Heart left ventricle (tissue), 16 donors: ENCODE data around the gene FAM53A. TPM values are rescaled to one million over a fixed set of nuclear protein-coding genes. Genes with fewer than 3 reads are reported as not detected.

Experiments
- ATAC-seq, 4 donors: fragments of 200-7000 bp; cut with Tn5 transposase; one replicate each; pipeline ENCODE4 v1.9.1; 2020 to 2022; ENCODE audit warnings: moderate library complexity in 4 of 4, mild to moderate bottlenecking in 3 of 4, moderate number of reproducible peaks in 1 of 4
- DNase-seq, 5 donors: peaks; one replicate each; pipeline ENCODE4 v3.0.0-alpha.2; 2020
- H3K27ac ChIP-seq, 12 donors: fragments of 200-600 bp; sonication (generic) in 4 of 12; one replicate each; pipeline versions ENCODE4 v1.5.0 to v1.8.0; 2016 to 2022; ENCODE audit warnings: mild to moderate bottlenecking in 2 of 12
- H3K27me3 ChIP-seq, 9 donors: fragments of 200-600 bp; sonication (generic) in 2 of 9; one replicate each; pipeline versions ENCODE4 v1.5.1 to v1.8.0; 2016 to 2022; ENCODE audit warnings: mild to moderate bottlenecking in 3 of 9
- H3K36me3 ChIP-seq, 9 donors: fragments of 200-600 bp; sonication (generic) in 2 of 9; one replicate each; pipeline versions ENCODE4 v1.5.0 to v1.8.0; 2018 to 2022; ENCODE audit warnings: mild to moderate bottlenecking in 2 of 9
- H3K4me1 ChIP-seq, 12 donors: fragments of 200-600 bp; sonication (generic) in 4 of 12; one replicate each; pipeline versions ENCODE4 v1.5.0 to v1.8.0; 2016 to 2022; ENCODE audit warnings: mild to moderate bottlenecking in 3 of 12
- H3K4me3 ChIP-seq, 12 donors: fragments of 200-600 bp; sonication (generic) in 4 of 12; one replicate each; pipeline versions ENCODE4 v1.5.0 to v1.8.0; 2017 to 2022; ENCODE audit warnings: mild to moderate bottlenecking in 9 of 12, moderate library complexity in 4 of 12
- H3K9me3 ChIP-seq, 12 donors: fragments of 200-600 bp; sonication (generic) in 4 of 12; one replicate each; pipeline versions ENCODE4 v1.5.0 to v1.8.0; 2016 to 2022; ENCODE audit warnings: mild to moderate bottlenecking in 1 of 12
- POLR2A ChIP-seq, 2 donors: fragments of 450-650 bp; IDR thresholded peaks; one replicate each; pipeline ENCODE4 v1.6.1; 2017; ENCODE audit warnings: antibody characterized with exemption in 2 of 2, mild to moderate bottlenecking in 2 of 2, moderate library complexity in 2 of 2
- WGBS, 4 donors: extraction: QIAGEN DNeasy Blood & Tissue Kit in 2 of 4; methylation state at CpG; one replicate each; pipeline versions ENCODE4 v1.1.5 to v1.1.7; 2013 to 2018; 5-methylcytosine and 5-hydroxymethylcytosine counted together
- intact Hi-C, 10 donors: fragments of 100-400 bp; cut with DNase I; formaldehyde crosslinking; loops; one replicate each; pipeline versions ENCODE4 v1.11.1 to v1.14.2; 2022
- polyA plus RNA-seq, 2 donors: library from polyadenylated mRNA; stranded (reverse); fragments of 200-250 nt; gene quantifications; one replicate each; pipeline ENCODE4 v1.2.3, GENCODE V29; 2013
- total RNA-seq, 9 donors: library from RNA; depleted of rRNA in 2 of 9; stranded (reverse); fragments of >200 nt in 2 of 9; fragmentation: NEBNext Ultra II Directional in 3 of 9; extraction: Animal tissue kit (Norgen Biotek cat#: 25700) in 3 of 9; gene quantifications; one replicate each; pipeline versions ENCODE4 v1.1.0 to v1.2.4, GENCODE V29; 2016 to 2023
- TF ChIP-seq, protein P1 (sequence below), 12 donors: fragments of 200-600 bp; sonication (generic) in 4 of 12; IDR thresholded peaks; one replicate each; pipeline versions ENCODE4 v1.5.0 to v1.8.0; 2018 to 2022; ENCODE audit warnings: antibody characterized with exemption in 12 of 12, mild to moderate bottlenecking in 5 of 12
- donor health status: ischemic (EF 13 %, LVEDD 7.1; RV severe dilation, severe dysfunction).
- donor health status: healthy with polysubstance abuse.
- donor health status: DM: no; HTN: yes; CAD: no.
- donor health status: DM: no; HTN: no; CAD: no.
- donor health status: ischemic (EF 25% LVEDD 6.9; RV normal size, moderate dysfunction).
- donor health status: ischemic (EF 25% LVEDD 5.7; RV mildly dilated, moderate dysfunction).
- donor health status: healthy.
- donor health status: DM: yes; HTN: yes; CAD: no.
- donor health status: ischemic (EF 35%, LVEDD 5.7; RV mildly dilated, moderate dysfunction).
- donor health status: nonischemic (EF 11% LVEDD 7.7; RV severe dilation, severe dysfunction).
- donor health status: DM: yes; HTN: yes; CAD: no.
- donor health status: PGD.
- donor health status: ischemic (EF 29% LVEDD 5.4; RV normal size, mild dysfunction).
- donor health status: nonischemic (EF 23%, LVEDD 6.1; RV moderate dilation, normal function).

Gene FAM53A
- total and polyA plus RNA-seq, 11 donors, result 0.42 to 2.3 (median 0.99) TPM

DNA sequence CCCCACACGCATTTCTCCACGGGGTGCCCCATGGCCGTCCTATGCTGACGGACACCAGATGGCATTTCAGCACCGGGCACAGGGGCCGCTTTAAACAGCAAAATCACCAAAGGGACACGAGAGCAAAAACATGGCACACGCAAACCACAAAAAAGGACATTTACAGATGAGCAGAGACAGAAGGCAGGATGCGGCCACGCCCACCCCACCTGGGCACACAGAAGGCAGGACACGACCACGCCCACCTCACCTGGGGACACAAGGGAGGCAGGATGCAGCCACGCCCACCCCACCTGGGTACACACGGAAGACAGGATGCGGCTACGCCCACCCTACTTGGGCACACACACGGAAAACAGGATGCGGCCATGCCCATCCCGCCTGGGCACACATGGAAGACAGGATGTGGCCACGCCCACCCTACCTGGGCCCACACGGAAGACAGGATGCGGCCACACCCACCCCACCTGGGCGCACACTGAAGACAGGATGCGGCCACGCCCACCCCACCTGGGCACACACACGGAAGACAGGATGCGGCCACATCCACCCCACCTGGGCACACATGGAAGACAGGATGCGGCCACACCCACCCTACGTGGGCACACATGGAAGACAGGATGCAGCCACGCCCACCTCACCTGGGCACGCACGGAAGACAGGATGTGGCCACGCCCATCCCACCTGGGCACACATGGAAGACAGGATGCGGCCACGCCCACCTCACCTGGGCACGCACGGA lies 69.1 kb downstream of the FAM53A start:
- DNase-seq (no peak), ATAC-seq (no peak)
- no peak overlapping the region for H3K4me3 ChIP-seq
- no peaks in the 10 kb centered on the region for H3K27me3 ChIP-seq
- H3K36me3 ChIP-seq, result no peaks in the 10 kb centered on the region
- peaks cover 0 to 3% (median 0%) of the 10 kb centered on the region in 12 donors for H3K4me1 ChIP-seq
- WGBS, 4 donors, result 71 to 81% (median 80%) methylated on average over 24 to 37 of the region's 37 CpGs
- peaks cover 0 to 8% (median 0%) of the 10 kb centered on the region in 12 donors for H3K9me3 ChIP-seq
- H3K27ac ChIP-seq, result no peak overlapping the region
- TF ChIP-seq, protein P1, sequence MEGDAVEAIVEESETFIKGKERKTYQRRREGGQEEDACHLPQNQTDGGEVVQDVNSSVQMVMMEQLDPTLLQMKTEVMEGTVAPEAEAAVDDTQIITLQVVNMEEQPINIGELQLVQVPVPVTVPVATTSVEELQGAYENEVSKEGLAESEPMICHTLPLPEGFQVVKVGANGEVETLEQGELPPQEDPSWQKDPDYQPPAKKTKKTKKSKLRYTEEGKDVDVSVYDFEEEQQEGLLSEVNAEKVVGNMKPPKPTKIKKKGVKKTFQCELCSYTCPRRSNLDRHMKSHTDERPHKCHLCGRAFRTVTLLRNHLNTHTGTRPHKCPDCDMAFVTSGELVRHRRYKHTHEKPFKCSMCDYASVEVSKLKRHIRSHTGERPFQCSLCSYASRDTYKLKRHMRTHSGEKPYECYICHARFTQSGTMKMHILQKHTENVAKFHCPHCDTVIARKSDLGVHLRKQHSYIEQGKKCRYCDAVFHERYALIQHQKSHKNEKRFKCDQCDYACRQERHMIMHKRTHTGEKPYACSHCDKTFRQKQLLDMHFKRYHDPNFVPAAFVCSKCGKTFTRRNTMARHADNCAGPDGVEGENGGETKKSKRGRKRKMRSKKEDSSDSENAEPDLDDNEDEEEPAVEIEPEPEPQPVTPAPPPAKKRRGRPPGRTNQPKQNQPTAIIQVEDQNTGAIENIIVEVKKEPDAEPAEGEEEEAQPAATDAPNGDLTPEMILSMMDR (IDR thresholded peaks at IDR 0.05), result no peak
- TF ChIP-seq POLR2A (IDR thresholded peaks at IDR 0.05), result no peak
- intact Hi-C loops, result loop anchor here in 1 of 10 donors (5.0 kb wide), 2 partner anchors 42 to 248 kb away; no protein-coding TSS in a partner anchor

DNA sequence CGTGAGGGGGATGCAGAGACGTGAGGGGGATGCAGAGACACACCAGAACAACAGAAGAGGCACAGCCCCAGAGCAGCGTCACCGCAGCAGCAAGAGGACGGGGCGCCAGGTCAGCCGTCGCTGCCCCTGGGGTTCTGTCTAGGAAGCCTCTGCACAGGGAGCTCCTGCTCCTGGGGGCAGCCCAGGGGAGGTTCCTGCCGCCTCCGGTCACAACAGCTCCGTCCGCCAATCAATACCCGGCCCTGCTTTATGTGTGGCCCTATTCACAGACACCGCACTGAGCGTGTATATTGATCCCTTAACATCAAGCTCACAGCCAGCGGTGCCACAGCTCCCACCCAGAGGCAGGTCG lies 69.6 kb downstream of the FAM53A start:
- TF ChIP-seq, protein P1 (IDR thresholded peaks at IDR 0.05), result no peak
- TF ChIP-seq POLR2A (IDR thresholded peaks at IDR 0.05), result no peak
- WGBS, 4 donors, result 81 to 90% (median 88%) methylated on average over 13 to 17 of the region's 17 CpGs
- Histone ChIP-seq H3K9me3 (peaks cover 0 to 8% (median 0%) of the 10 kb centered on the region in 12 donors), H3K4me1 (peaks cover 0 to 3% (median 0%) of the 10 kb centered on the region in 12 donors), H3K36me3 (no peaks in the 10 kb centered on the region), H3K27me3 (no peaks in the 10 kb centered on the region), H3K27ac (no peak overlapping the region), H3K4me3 (no peak overlapping the region)
- no peak for DNase-seq
- intact Hi-C loops, result loop anchor here in 1 of 10 donors (5.0 kb wide), 1 partner anchor 43 kb away; no protein-coding TSS in a partner anchor
- ATAC-seq, result no peak

DNA sequence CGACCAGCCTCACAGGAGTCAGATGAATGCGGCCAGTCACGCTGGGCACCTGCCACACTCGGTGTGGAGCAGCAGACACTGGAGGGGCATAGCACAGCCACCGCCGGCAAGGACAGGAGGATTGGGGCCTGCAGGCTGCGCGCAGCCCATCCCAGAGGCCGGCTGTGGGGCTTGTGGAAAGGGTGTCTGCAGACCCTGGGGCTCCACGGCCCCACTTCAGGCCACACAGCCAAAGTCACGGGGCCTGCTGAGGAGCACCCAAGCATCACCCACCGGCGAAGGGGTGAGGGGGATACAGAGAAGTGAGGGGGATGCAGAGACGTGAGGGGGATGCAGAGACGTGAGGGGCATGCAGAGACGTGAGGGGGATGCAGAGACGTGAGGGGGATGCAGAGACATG lies 70.1 kb downstream of the FAM53A start:
- Histone ChIP-seq H3K27ac (no peak overlapping the region), H3K36me3 (no peaks in the 10 kb centered on the region), H3K9me3 (peaks cover 0 to 8% (median 0%) of the 10 kb centered on the region in 12 donors), H3K4me1 (peaks cover 0 to 3% (median 0%) of the 10 kb centered on the region in 12 donors), H3K4me3 (no peak overlapping the region), H3K27me3 (no peaks in the 10 kb centered on the region)
- TF ChIP-seq POLR2A (IDR thresholded peaks at IDR 0.05), result no peak
- TF ChIP-seq, protein P1 (IDR thresholded peaks at IDR 0.05), result no peak
- WGBS, 4 donors, result 89 to 91% (median 90%) methylated on average over 17 of the region's 17 CpGs
- ATAC-seq (no peak), DNase-seq (no peak)
- intact Hi-C loops, result loop anchor here in 1 of 10 donors (5.0 kb wide), 1 partner anchor 43 kb away; no protein-coding TSS in a partner anchor

DNA sequence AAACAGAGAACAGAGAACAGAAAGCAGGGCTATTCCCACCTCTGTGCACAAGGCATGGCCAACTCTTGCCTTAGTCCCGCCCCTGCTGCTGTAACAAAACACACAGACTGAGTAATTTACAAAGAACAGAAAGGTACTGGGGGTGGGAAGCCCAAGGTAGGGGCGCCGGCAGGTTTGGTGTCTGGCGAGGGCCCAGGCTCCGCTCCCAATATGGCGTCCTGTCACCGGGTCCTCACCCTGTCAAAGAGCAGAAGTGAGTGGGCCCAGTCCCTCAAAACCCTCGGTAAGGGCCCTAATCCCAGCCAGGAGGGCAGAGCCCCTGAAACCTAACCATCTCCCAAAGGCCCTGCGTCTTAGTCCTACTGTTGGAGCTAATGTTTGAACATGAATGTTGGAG lies 71.0 kb downstream of the FAM53A start:
- H3K9me3 ChIP-seq, result peaks cover 0 to 8% (median 0%) of the 10 kb centered on the region in 12 donors
- ATAC-seq (no peak), DNase-seq (peak in 2 of 5 donors; percentile 10 to 38)
- intact Hi-C loops, result loop anchor here in 1 of 10 donors (5.0 kb wide), 1 partner anchor 44 kb away; no protein-coding TSS in a partner anchor
- WGBS, 4 donors, result 75 to 85% (median 78%) methylated on average over 8 to 9 of the region's 9 CpGs
- no peaks in the 10 kb centered on the region for H3K27me3 ChIP-seq
- no peak overlapping the region for H3K4me3 ChIP-seq
- H3K36me3 ChIP-seq, result no peaks in the 10 kb centered on the region
- no peak overlapping the region for H3K27ac ChIP-seq
- H3K4me1 ChIP-seq, result peaks cover 0 to 3% (median 0%) of the 10 kb centered on the region in 12 donors
- no peak for TF ChIP-seq POLR2A (IDR thresholded peaks at IDR 0.05)
- TF ChIP-seq, protein P1 (IDR thresholded peaks at IDR 0.05), result no peak
